Measurements from ENCODE around the gene AGAP1. TPM values are rescaled to one million over a fixed set of nuclear protein-coding genes. Genes with fewer than 3 reads are reported as not detected.

Gene AGAP1
- total RNA-seq, 4 donors from 2014 or later, result 33.7 to 55.2 (median 37.5) TPM

GRCh38 chr2:235697041-235697440 lies 203.2 kb downstream of the AGAP1 start:
- Histone ChIP-seq H3K36me3 (no peaks in the 10 kb centered on the region), H3K9me3 (no peaks in the 10 kb centered on the region), H3K4me1 (peaks cover 0 to 87% (median 9%) of the 10 kb centered on the region in 3 donors), H3K4me3 (no peak overlapping the region), H3K27me3 (no peaks in the 10 kb centered on the region), H3K27ac (no peak overlapping the region)
- TF ChIP-seq POLR2A (IDR thresholded peaks at IDR 0.05) (no peak), EP300 (IDR thresholded peaks at IDR 0.05) (no peak), POLR2AphosphoS5 (IDR thresholded peaks at IDR 0.05) (no peak), CTCF (IDR thresholded peaks at IDR 0.05) (no peak)
- 90 to 93% methylated on average over 4 to 7 of the region's 8 CpGs for WGBS, 2 donors (ENCODE audit: low coverage in 1 of 2)
- ATAC-seq, result no peak

GRCh38 chr2:235698028-235698427 lies 204.2 kb downstream of the AGAP1 start:
- ATAC-seq, result no peak
- Histone ChIP-seq H3K9me3 (no peaks in the 10 kb centered on the region), H3K4me1 (peaks cover 0 to 87% (median 13%) of the 10 kb centered on the region in 3 donors), H3K4me3 (no peak overlapping the region), H3K27ac (no peak overlapping the region), H3K36me3 (no peaks in the 10 kb centered on the region), H3K27me3 (no peaks in the 10 kb centered on the region)
- TF ChIP-seq POLR2AphosphoS5 (IDR thresholded peaks at IDR 0.05) (no peak), EP300 (IDR thresholded peaks at IDR 0.05) (no peak), CTCF (IDR thresholded peaks at IDR 0.05) (no peak), POLR2A (IDR thresholded peaks at IDR 0.05) (no peak)
- WGBS, 2 donors (ENCODE audit: low coverage in 1 of 2), result 28 to 77% methylated on average over 3 to 4 of the region's 9 CpGs

GRCh38 chr2:235698491-235698890 lies 204.6 kb downstream of the AGAP1 start:
- no peak for ATAC-seq
- H3K36me3 ChIP-seq, result no peaks in the 10 kb centered on the region

GRCh38 chr2:235699576-235699975 lies 205.7 kb downstream of the AGAP1 start:
- Histone ChIP-seq H3K9me3 (no peaks in the 10 kb centered on the region), H3K27ac (no peak overlapping the region), H3K27me3 (no peaks in the 10 kb centered on the region), H3K4me1 (peaks cover 0 to 88% (median 18%) of the 10 kb centered on the region in 3 donors), H3K4me3 (no peak overlapping the region), H3K36me3 (no peaks in the 10 kb centered on the region)
- no peak for TF ChIP-seq EP300 (IDR thresholded peaks at IDR 0.05)
- no peak for TF ChIP-seq POLR2A (IDR thresholded peaks at IDR 0.05)
- TF ChIP-seq CTCF (IDR thresholded peaks at IDR 0.05), result no peak
- TF ChIP-seq POLR2AphosphoS5 (IDR thresholded peaks at IDR 0.05), result no peak
- 100% methylated on average over 1 of the region's 5 CpGs; no CpG with 5 or more reads in 1 of the 2 donors for WGBS, 2 donors (ENCODE audit: low coverage in 1 of 2)
- ATAC-seq, result no peak

More at GRCh38 chr2:235698491-235698890, 204.6 kb downstream of the AGAP1 start:
- 96% methylated on average over 7 of the region's 7 CpGs for WGBS, 2 donors (ENCODE audit: low coverage in 1 of 2)
- Histone ChIP-seq H3K27me3 (no peaks in the 10 kb centered on the region), H3K9me3 (no peaks in the 10 kb centered on the region), H3K27ac (no peak overlapping the region), H3K4me1 (peaks cover 0 to 87% (median 16%) of the 10 kb centered on the region in 3 donors), H3K4me3 (no peak overlapping the region)
- TF ChIP-seq EP300 (IDR thresholded peaks at IDR 0.05), result no peak
- TF ChIP-seq CTCF (IDR thresholded peaks at IDR 0.05), result no peak
- no peak for TF ChIP-seq POLR2A (IDR thresholded peaks at IDR 0.05)
- TF ChIP-seq POLR2AphosphoS5 (IDR thresholded peaks at IDR 0.05), result no peak

- Histone ChIP-seq H3K4me3 (no peak overlapping the region), H3K4me1 (peaks cover 0 to 95% (median 21%) of the 10 kb centered on the region in 3 donors), H3K27ac (peak overlapping the region in 2 of 4 donors; percentile 7 to 75), H3K36me3 (no peaks in the 10 kb centered on the region), H3K9me3 (no peaks in the 10 kb centered on the region), H3K27me3 (no peaks in the 10 kb centered on the region)
- ATAC-seq, result no peak
- WGBS, 2 donors (ENCODE audit: low coverage in 1 of 2), result 77 to 82% methylated on average over 11 to 12 of the region's 13 CpGs
- TF ChIP-seq CTCF (IDR thresholded peaks at IDR 0.05) (no peak), EP300 (IDR thresholded peaks at IDR 0.05) (no peak), POLR2AphosphoS5 (IDR thresholded peaks at IDR 0.05) (no peak), POLR2A (IDR thresholded peaks at IDR 0.05) (no peak)
Measured at GRCh38 chr2:235701206-235701981, 207.6 kb downstream of the AGAP1 start.
